SK-N-SH treated with all-trans-retinoic acid at 6 μM for 48 hours (cell line): Measurements from ENCODE around the gene ACIN1.

Experiments used
- ATAC-seq: fragments of 200-7000 bp; cut with Tn5 transposase; 3 replicates; pipeline ENCODE4 v1.9.1; 2020; ENCODE audit warnings: mild to moderate bottlenecking, moderate library complexity
- ARNTL ChIP-seq: fragments of 450-650 bp; formaldehyde crosslinking; IDR thresholded peaks from 2 replicates; pipeline ENCODE4 v1.5.0; 2020; ENCODE audit warnings: low read depth, mild to moderate bottlenecking, moderate library complexity, borderline replicate concordance
- BACH2 ChIP-seq: fragments of 250-450 bp; sonication (Bioruptor Pico); IDR thresholded peaks from 2 replicates; pipeline ENCODE4 v1.9.0; 2021; ENCODE audit warnings: mild to moderate bottlenecking, borderline replicate concordance
- CREB5 ChIP-seq: fragments of 250-450 bp; sonication (Bioruptor Pico); IDR thresholded peaks from 2 replicates; pipeline ENCODE4 v1.5.1; 2020; ENCODE audit warnings: low read depth, mild to moderate bottlenecking, moderate library complexity
- CSDC2 ChIP-seq: fragments of 250-450 bp; sonication (Bioruptor Pico); IDR thresholded peaks from 2 replicates; pipeline ENCODE4 v1.5.0; 2020; ENCODE audit warnings: mild to moderate bottlenecking, moderate library complexity
- CSRNP3 ChIP-seq: fragments of 250-450 bp; sonication (Bioruptor Pico); IDR thresholded peaks from 2 replicates; pipeline ENCODE4 v1.5.1; 2021; ENCODE audit warnings: mild to moderate bottlenecking, moderate library complexity
- ESRRG ChIP-seq: fragments of 250-450 bp; sonication (Bioruptor Pico); IDR thresholded peaks from 2 replicates; pipeline ENCODE4 v1.6.1; 2021; ENCODE audit warnings: mild to moderate bottlenecking
- GLIS3 ChIP-seq: fragments of 250-450 bp; sonication (Bioruptor Pico); IDR thresholded peaks from 2 replicates; pipeline ENCODE4 v1.5.0; 2020; ENCODE audit warnings: mild to moderate bottlenecking, moderate library complexity
- ISL1 ChIP-seq: fragments of 250-450 bp; sonication (Bioruptor Pico); IDR thresholded peaks from 2 replicates; pipeline ENCODE4 v2.1.2; 2022; ENCODE audit warnings: mild to moderate bottlenecking, moderate library complexity
- OSR1 ChIP-seq: fragments of 250-450 bp; sonication (Bioruptor Pico); IDR thresholded peaks from 2 replicates; pipeline ENCODE4 v1.8.0; 2022; ENCODE audit warnings: moderate library complexity, mild to moderate bottlenecking, inconsistent platforms
- PATZ1 ChIP-seq: fragments of 250-450 bp; sonication (Bioruptor Pico); IDR thresholded peaks from 2 replicates; pipeline ENCODE4 v1.8.0; 2020; ENCODE audit warnings: mild to moderate bottlenecking, moderate library complexity, borderline replicate concordance
- PPARA ChIP-seq: fragments of 250-450 bp; sonication (Bioruptor Pico); IDR thresholded peaks from 2 replicates; pipeline ENCODE4 v1.5.0; 2020; ENCODE audit warnings: mild to moderate bottlenecking, borderline replicate concordance
- RARB ChIP-seq: fragments of 250-450 bp; sonication (Bioruptor Pico); IDR thresholded peaks from 2 replicates; pipeline ENCODE4 v1.8.0; 2021; ENCODE audit warnings: mild to moderate bottlenecking, moderate library complexity
- TCF4 ChIP-seq: fragments of 250-450 bp; sonication (Bioruptor Pico); IDR thresholded peaks from 2 replicates; pipeline ENCODE4 v1.8.0; 2021; ENCODE audit warnings: mild to moderate bottlenecking, moderate library complexity, borderline replicate concordance
- TOX ChIP-seq: fragments of 250-450 bp; sonication (Bioruptor Pico); IDR thresholded peaks from 2 replicates; pipeline ENCODE4 v1.8.0; 2021; ENCODE audit warnings: mild to moderate bottlenecking, moderate library complexity, borderline replicate concordance
- ZC3H10 ChIP-seq: fragments of 250-450 bp; sonication (Bioruptor Pico); IDR thresholded peaks from 2 replicates; pipeline ENCODE4 v1.5.1; 2021; ENCODE audit warnings: mild to moderate bottlenecking, moderate library complexity
- ZFP30 ChIP-seq: fragments of 450-650 bp; formaldehyde crosslinking; IDR thresholded peaks from 2 replicates; pipeline ENCODE4 v1.5.0; 2022; ENCODE audit warnings: mild to moderate bottlenecking, moderate library complexity
- ZNF565 ChIP-seq: fragments of 450-650 bp; formaldehyde crosslinking; conservative IDR thresholded peaks from 2 replicates; pipeline ENCODE4 v1.5.0; 2020; ENCODE audit warnings: low read depth, mild to moderate bottlenecking, moderate library complexity
- ZNF8 ChIP-seq: fragments of 450-650 bp; formaldehyde crosslinking; IDR thresholded peaks from 2 replicates; pipeline ENCODE4 v1.5.0; 2020; ENCODE audit warnings: mild to moderate bottlenecking, moderate library complexity

Gene ACIN1

GRCh38 chr14:23105348-23105824 lies 10.4 kb upstream of the ACIN1 start:
- no peak for TF ChIP-seq GLIS3 (CRISPR knock-in tag)
- no peak for TF ChIP-seq PPARA (CRISPR knock-in tag)
- no peak for TF ChIP-seq ZNF8 (CRISPR knock-in tag)
- no peak for TF ChIP-seq ARNTL (CRISPR knock-in tag)
- TF ChIP-seq CSRNP3, result no peak
- TF ChIP-seq ZFP30 (CRISPR knock-in tag), result no peak
- TF ChIP-seq RARB (CRISPR knock-in tag), result no peak
- TF ChIP-seq CREB5 (CRISPR knock-in tag), result no peak
- TF ChIP-seq ISL1, result no peak
- TF ChIP-seq ESRRG, result no peak
- TF ChIP-seq ZNF565 (CRISPR knock-in tag), result no peak
- no peak for TF ChIP-seq OSR1 (CRISPR knock-in tag)
- TF ChIP-seq TOX, result no peak
- no peak for TF ChIP-seq BACH2 (CRISPR knock-in tag)
- no peak for TF ChIP-seq CSDC2
- TF ChIP-seq ZC3H10 (CRISPR knock-in tag), result no peak
- TF ChIP-seq TCF4, result no peak
- TF ChIP-seq PATZ1 (CRISPR knock-in tag), result no peak
- no peak for ATAC-seq

- no peak for ATAC-seq
Observed at GRCh38 chr14:23104591-23105347, 9.8 kb upstream of the ACIN1 start, which contains the start of gene CIROP. CIROP (minus strand) TSS chr14:23104989; CDS start chr14:23104920, 69 bp downstream.

More at GRCh38 chr14:23104591-23105347, 9.8 kb upstream of the ACIN1 start, which contains the start of gene CIROP:
- no peak for TF ChIP-seq BACH2 (CRISPR knock-in tag)
- TF ChIP-seq ESRRG, result no peak
- no peak for TF ChIP-seq PATZ1 (CRISPR knock-in tag)
- TF ChIP-seq OSR1 (CRISPR knock-in tag), result no peak
- TF ChIP-seq ZNF565 (CRISPR knock-in tag), result no peak
- no peak for TF ChIP-seq CSDC2
- TF ChIP-seq ZFP30 (CRISPR knock-in tag), result no peak
- TF ChIP-seq CSRNP3, result no peak
